GM21825 (cell line): ENCODE results near the gene TCIRG1.
"Not testable (repeated sequence)": the region's sequence is repeated elsewhere in the genome, so short reads cannot be mapped to it uniquely, and the experiment has no call there.

Experiments
- ATAC-seq: cut with Tn5 transposase; IDR thresholded peaks from one replicate; pipeline ENCODE4 v1.9.1; 2021; ENCODE audit warnings: mild to moderate bottlenecking, moderate library complexity; ENCODE audit not compliant: unreplicated experiment

Gene TCIRG1

GRCh38 chr11:68082481-68082880, 43.7 kb downstream of the TCIRG1 start:
- ATAC-seq, result no peak

DNA sequence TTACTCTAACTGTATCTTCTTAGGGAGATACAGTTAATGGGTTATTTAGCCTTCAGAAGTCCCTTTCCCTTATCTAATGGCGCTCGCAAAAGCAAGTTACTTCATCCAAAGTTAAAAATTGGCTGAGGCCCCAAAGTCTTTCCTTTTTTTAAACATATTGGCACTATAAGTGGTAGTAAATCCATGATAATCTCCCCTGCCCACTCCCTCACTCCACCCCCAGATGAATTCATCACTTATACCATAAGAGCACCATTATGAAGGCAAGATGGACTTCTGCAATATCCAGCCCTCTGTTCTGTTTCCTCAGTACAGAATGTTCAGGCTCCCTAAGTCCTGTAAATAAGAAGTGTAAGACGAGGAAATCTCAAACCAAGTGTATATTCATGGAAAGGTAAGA, 44.7 kb downstream of the TCIRG1 start:
- no peak for ATAC-seq

GRCh38 chr11:68089679-68090078, 50.9 kb downstream of the TCIRG1 start:
- no peak for ATAC-seq

- ATAC-seq, result no peak
Observed at GRCh38 chr11:68090287-68090686, 51.5 kb downstream of the TCIRG1 start.

DNA sequence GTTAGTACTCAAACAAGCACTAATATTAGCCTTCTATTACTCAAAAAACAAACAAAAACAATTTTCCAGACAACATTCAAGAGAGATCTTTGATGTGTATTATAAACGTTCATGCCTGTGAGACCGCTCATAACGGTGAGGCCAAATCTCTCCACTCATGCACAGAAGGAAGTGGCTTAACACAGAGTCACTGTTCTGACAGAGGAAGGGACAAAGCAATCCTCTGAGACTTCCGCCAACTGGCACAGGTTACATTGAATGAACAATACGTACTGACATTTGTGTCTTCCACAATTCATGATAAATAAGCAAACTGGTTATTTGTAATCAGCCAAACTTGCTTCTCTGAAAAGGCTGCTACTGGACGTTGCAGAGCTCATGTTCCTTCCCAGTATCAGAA, 51.9 kb downstream of the TCIRG1 start:
- ATAC-seq, result no peak

- ATAC-seq, result no peak
Observed at GRCh38 chr11:68092411-68092810, 53.6 kb downstream of the TCIRG1 start.

GRCh38 chr11:68092946-68093345, 54.1 kb downstream of the TCIRG1 start:
- not testable (repeated sequence) for ATAC-seq

DNA sequence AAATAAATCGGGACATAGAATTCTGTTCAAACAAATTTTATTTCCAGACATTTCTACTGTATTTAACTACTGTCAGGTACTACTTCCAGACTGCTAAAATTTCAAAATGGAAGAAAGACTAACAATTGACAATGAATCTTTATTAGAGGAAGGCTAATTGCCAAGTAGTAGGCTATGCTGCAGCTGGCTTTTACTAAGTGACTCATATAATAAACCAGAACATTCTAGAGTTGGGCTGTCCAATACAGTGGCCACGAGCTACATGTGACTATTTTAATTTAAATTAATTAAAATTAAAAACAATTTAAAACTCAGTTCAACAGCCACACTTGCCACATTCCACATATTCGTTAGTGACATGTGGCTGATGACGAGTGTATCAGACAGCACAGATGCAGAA, 54.7 kb downstream of the TCIRG1 start:
- no peak for ATAC-seq

DNA sequence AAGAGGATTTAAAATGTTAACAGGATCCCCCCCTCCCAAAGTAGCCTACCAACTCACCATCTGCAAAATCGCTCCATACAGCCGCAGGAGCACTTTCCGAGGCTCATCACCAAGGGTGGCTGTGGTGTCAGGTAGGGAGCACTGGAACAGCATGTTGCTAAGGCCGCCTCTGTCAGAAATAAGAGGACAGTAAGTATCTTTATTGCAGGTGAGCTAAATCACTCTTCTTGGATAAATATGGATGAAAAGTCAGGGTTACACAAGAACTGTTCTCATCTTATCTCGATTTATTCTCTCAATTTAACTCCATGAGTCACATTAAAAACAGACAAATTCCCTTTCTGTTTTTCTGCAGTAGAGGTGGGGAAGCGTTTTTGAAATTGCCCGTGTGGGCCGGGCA, 58.1 kb downstream of the TCIRG1 start:
- no peak for ATAC-seq

GRCh38 chr11:68099057-68099456, 60.2 kb downstream of the TCIRG1 start:
- no peak for ATAC-seq

- no peak for ATAC-seq
Observed at GRCh38 chr11:68099474-68100405, 60.9 kb downstream of the TCIRG1 start.
